Measurements from ENCODE around the gene SHISA5.
"Not testable (repeated sequence)": the region's sequence is repeated elsewhere in the genome, so short reads cannot be mapped to it uniquely, and the experiment has no call there.

The SHISA5 gene

GRCh38 chr3:48477959-48478520, 25.9 kb downstream of the SHISA5 start:
- no peak for DNase-seq
- ATAC-seq, result no peak

- DNase-seq (no peak), ATAC-seq (no peak)
Measured at GRCh38 chr3:48476426-48477053, 27.4 kb downstream of the SHISA5 start.

GRCh38 chr3:48475188-48475587, 28.8 kb downstream of the SHISA5 start:
- ATAC-seq, result no peak
- no peak for DNase-seq

- DNase-seq (no peak), ATAC-seq (no peak)
Measured at GRCh38 chr3:48474619-48475018, 29.4 kb downstream of the SHISA5 start.

- not testable (repeated sequence) for ATAC-seq, DNase-seq
Measured at GRCh38 chr3:48474031-48474430, 29.9 kb downstream of the SHISA5 start.

GRCh38 chr3:48473617-48473952, 30.4 kb downstream of the SHISA5 start:
- DNase-seq (no peak), ATAC-seq (no peak)

GRCh38 chr3:48472923-48473616, 30.9 kb downstream of the SHISA5 start:
- peak; percentile 91 for ATAC-seq
- DNase-seq, result peak; percentile 98

- ATAC-seq, result peak; percentile 29
Measured at GRCh38 chr3:48472673-48472922, 31.4 kb downstream of the SHISA5 start.

GRCh38 chr3:48470286-48470685, 33.7 kb downstream of the SHISA5 start:
- no peak for DNase-seq

More at GRCh38 chr3:48472673-48472922, 31.4 kb downstream of the SHISA5 start:
- no peak for DNase-seq

GRCh38 chr3:48469046-48469915, 34.7 kb downstream of the SHISA5 start:
- DNase-seq (no peak), ATAC-seq (no peak)

More at GRCh38 chr3:48470286-48470685, 33.7 kb downstream of the SHISA5 start:
- ATAC-seq, result no peak

- DNase-seq, result no peak
- ATAC-seq, result no peak
Measured at GRCh38 chr3:48468329-48468731, 35.6 kb downstream of the SHISA5 start.

GRCh38 chr3:48467473-48468267, 36.3 kb downstream of the SHISA5 start:
- ATAC-seq, result no peak

GRCh38 chr3:48467110-48467454, 36.9 kb downstream of the SHISA5 start:
- ATAC-seq, result no peak
- no peak for DNase-seq

More at GRCh38 chr3:48467473-48468267, 36.3 kb downstream of the SHISA5 start:
- DNase-seq, result no peak

GRCh38 chr3:48466386-48467109, 37.4 kb downstream of the SHISA5 start:
- peak; percentile 47 for DNase-seq
- ATAC-seq, result peak; percentile 34

GRCh38 chr3:48465531-48466378, 38.2 kb downstream of the SHISA5 start:
- peak; percentile 84 for DNase-seq
- ATAC-seq, result peak; percentile 89

- no peak for DNase-seq
- no peak for ATAC-seq
Measured at GRCh38 chr3:48465237-48465530, 38.8 kb downstream of the SHISA5 start.

- ATAC-seq, result no peak
- DNase-seq, result no peak
Measured at GRCh38 chr3:48464713-48465221, 39.2 kb downstream of the SHISA5 start.

- no peak for DNase-seq
- ATAC-seq, result no peak
Measured at GRCh38 chr3:48463703-48464102, 40.3 kb downstream of the SHISA5 start.

GRCh38 chr3:48461767-48462166, 42.2 kb downstream of the SHISA5 start:
- not testable (repeated sequence) for DNase-seq, ATAC-seq

GRCh38 chr3:48460517-48460902, 43.5 kb downstream of the SHISA5 start:
- DNase-seq, result no peak
- ATAC-seq, result no peak
